ENCODE measurements around the gene JMJD4. TPM values are rescaled to one million over a fixed set of nuclear protein-coding genes. Genes with fewer than 3 reads are reported as not detected.

The JMJD4 gene
- total RNA-seq, 1 donor from 2014 or later, result 20.6 TPM

GRCh38 chr1:227685807-227686206 is 49.3 kb downstream of the JMJD4 start:
- Mint-ChIP-seq H3K27ac (no peak overlapping the region), H3K9me3 (peaks cover 62% of the 10 kb centered on the region), H3K4me3 (no peak overlapping the region), H3K36me3 (no peaks in the 10 kb centered on the region), H3K4me1 (no peaks in the 10 kb centered on the region), H3K27me3 (ENCODE audit: low read depth) (no peaks in the 10 kb centered on the region)
- DNase-seq (ENCODE audit: low spot score in 2 of 2, unreplicated experiment in 2 of 2), result no peak
- TF ChIP-seq CTCF (IDR thresholded peaks at IDR 0.05; ENCODE audit: unreplicated experiment), result no peak

Other genes starting within 250 kb of the JMJD4 start
- gene ZNF678, start 171.7 kb downstream of the JMJD4 start, total RNA-seq, result 18.3 to 20.6 TPM (median 19.4 TPM) in 3 replicates
- 41.6 to 42.6 TPM (median 41.8 TPM) in 3 replicates for gene SNAP47, start 133 bp upstream of the JMJD4 start, total RNA-seq
- not detected in 3 replicates for gene PRSS38, start 80.4 kb upstream of the JMJD4 start, total RNA-seq
- 3.9 to 4.5 TPM (median 4.3 TPM) in 3 replicates for gene WNT9A, start 212.6 kb upstream of the JMJD4 start, total RNA-seq